IMR-90 (cell line): ENCODE data around the gene CDH9. TPM values are rescaled to one million over a fixed set of nuclear protein-coding genes. Genes with fewer than 3 reads are reported as not detected.

Experiments
- ATAC-seq: fragments of 200-7000 bp; cut with Tn5 transposase; 2 replicates; pipeline ENCODE4 v1.9.1; 2020; ENCODE audit warnings: low read depth, mild to moderate bottlenecking, moderate library complexity
- BruUV-seq: library from RNA; stranded (reverse); fragments of 400-500 nt; replicated peaks from 2 replicates; lab custom pipeline; 2021; lab: Mats Ljungman, UMichigan
- CTCF ChIA-PET: fragments of 300-600 bp; formaldehyde crosslinking; extraction: SDS; loops from one replicate; lab custom pipeline; 2021; ENCODE audit warnings: antibody characterized with exemption; lab: Yijun Ruan, JAX
- POLR2A ChIA-PET: fragments of 300-600 bp; sonication (Branson Sonifier 250); formaldehyde crosslinking; loops from one replicate; lab custom pipeline; 2022; ENCODE audit warnings: antibody characterized with exemption; ENCODE audit not compliant: unreplicated experiment; lab: Charles Lee
- DNase-seq: peaks from one replicate; pipeline ENCODE4 v3.0.0; 2013
- H2AFZ ChIP-seq: replicated peaks from 2 replicates; pipeline ENCODE3; 2013; ENCODE audit warnings: low read length, mild to moderate bottlenecking; ENCODE audit not compliant: poor library complexity
- H2AK5ac ChIP-seq: 2 replicates; pipeline ENCODE4 v1.6.1; 2013; ENCODE audit warnings: low read depth, low read length, inconsistent platforms
- H2AK9ac ChIP-seq: replicated peaks from 2 replicates; pipeline ENCODE3; 2013; ENCODE audit warnings: mild to moderate bottlenecking, low read depth, low read length, moderate library complexity; ENCODE audit not compliant: poor library complexity
- H2BK120ac ChIP-seq: 2 replicates; pipeline ENCODE4 v1.6.1; 2013; ENCODE audit warnings: low read depth, low read length, inconsistent platforms
- H2BK15ac ChIP-seq: 3 replicates; pipeline ENCODE4 v1.6.1; 2013; ENCODE audit warnings: low read depth, low read length, inconsistent platforms
- H2BK20ac ChIP-seq: 2 replicates; pipeline ENCODE4 v1.6.1; 2013; ENCODE audit warnings: low read depth, mild to moderate bottlenecking, inconsistent platforms, low read length, moderate library complexity
- H2BK5ac ChIP-seq: 2 replicates; pipeline ENCODE4 v1.6.1; 2013; ENCODE audit warnings: mild to moderate bottlenecking, low read depth, low read length, inconsistent platforms; ENCODE audit not compliant: poor library complexity, severe bottlenecking
- H3K14ac ChIP-seq: replicated peaks from 2 replicates; pipeline ENCODE4 v1.6.1; 2013; ENCODE audit warnings: low read depth, low read length, inconsistent platforms
- H3K18ac ChIP-seq: 2 replicates; pipeline ENCODE4 v1.6.1; 2013; ENCODE audit warnings: low read depth, low read length, control low read depth
- H3K23ac ChIP-seq: 2 replicates; pipeline ENCODE4 v1.6.1; 2013; ENCODE audit warnings: low read depth, low read length, inconsistent platforms
- H3K27ac ChIP-seq: 2 replicates; pipeline ENCODE4 v1.5.1; 2013; ENCODE audit warnings: mild to moderate bottlenecking, control low read depth, low read length; ENCODE audit not compliant: insufficient read depth
- H3K27me3 ChIP-seq: 2 replicates; pipeline ENCODE4 v1.6.1; 2013; ENCODE audit warnings: low read length; ENCODE audit not compliant: control insufficient read depth, insufficient read depth
- H3K36me3 ChIP-seq: 2 replicates; pipeline ENCODE4 v1.6.1; 2013; ENCODE audit warnings: low read length, mixed read lengths; ENCODE audit not compliant: control insufficient read depth, insufficient read depth
- H3K4ac ChIP-seq: 2 replicates; pipeline ENCODE4 v1.6.1; 2013; ENCODE audit warnings: low read depth, low read length, inconsistent platforms
- H3K4me1 ChIP-seq: 2 replicates; pipeline ENCODE4 v1.6.1; 2013; ENCODE audit warnings: low read length, mixed read lengths; ENCODE audit not compliant: control insufficient read depth, insufficient read depth
- H3K4me2 ChIP-seq: 2 replicates; pipeline ENCODE4 v1.6.1; 2013; ENCODE audit warnings: low read depth, mild to moderate bottlenecking, control low read depth, low read length, moderate library complexity
- H3K4me3 ChIP-seq: 2 replicates; pipeline ENCODE4 v1.5.1; 2013; ENCODE audit warnings: low read depth, mild to moderate bottlenecking, control low read depth, low read length, moderate library complexity; ENCODE audit not compliant: insufficient read depth
- H3K56ac ChIP-seq: 2 replicates; pipeline ENCODE4 v1.6.1; 2013; ENCODE audit warnings: low read length, inconsistent platforms; ENCODE audit not compliant: insufficient read depth; ENCODE audit errors: extremely low read depth
- H3K79me1 ChIP-seq, 2 experiments: 2 replicates each; pipeline ENCODE4 v1.6.1; 2013; ENCODE audit warnings: low read length in 2 of 2, inconsistent platforms in 1 of 2, low read depth in 1 of 2
- H3K9ac ChIP-seq: 2 replicates; pipeline ENCODE4 v1.6.1; 2013; ENCODE audit warnings: low read depth, low read length, control low read depth
- H3K9me1 ChIP-seq: 2 replicates; pipeline ENCODE4 v1.6.1; 2013; ENCODE audit warnings: low read length, inconsistent platforms; ENCODE audit not compliant: insufficient read depth
- H3K9me3 ChIP-seq: 2 replicates; pipeline ENCODE4 v1.6.1; 2013; ENCODE audit warnings: low read length; ENCODE audit not compliant: control insufficient read depth, insufficient read depth
- H4K20me1 ChIP-seq: 2 replicates; pipeline ENCODE4 v1.6.1; 2013; ENCODE audit warnings: low read length, inconsistent platforms; ENCODE audit not compliant: insufficient read depth
- H4K5ac ChIP-seq: 2 replicates; pipeline ENCODE4 v1.6.1; 2013; ENCODE audit warnings: mild to moderate bottlenecking, low read depth, low read length, control low read depth
- H4K8ac ChIP-seq, 2 experiments: 2 replicates each; pipeline ENCODE4 v1.6.1; 2013; ENCODE audit warnings: low read depth in 2 of 2, low read length in 2 of 2, control low read depth in 1 of 2, inconsistent platforms in 1 of 2
- H4K91ac ChIP-seq: 2 replicates; pipeline ENCODE4 v1.6.1; 2013; ENCODE audit warnings: low read depth, low read length, inconsistent platforms; ENCODE audit not compliant: insufficient read depth
- RAD21 ChIP-seq: IDR thresholded peaks from 2 replicates; pipeline ENCODE4 v1.6.1; 2012; ENCODE audit warnings: low read length, improper control_type of control experiment
- RCOR1 ChIP-seq: IDR thresholded peaks from 2 replicates; pipeline ENCODE4 v1.6.1; 2012; ENCODE audit warnings: mild to moderate bottlenecking, low read length, improper control_type of control experiment; ENCODE audit not compliant: insufficient replicate concordance
- RFX5 ChIP-seq: IDR thresholded peaks from 2 replicates; pipeline ENCODE4 v1.8.0; 2012; ENCODE audit warnings: low read depth, mild to moderate bottlenecking, low read length, moderate library complexity
- WGBS, 2 experiments: methylation state at CpG; one replicate each; pipeline versions ENCODE4 v1.1.5 to v1.1.7; 2013; ENCODE audit warnings: missing lambda C conversion rate in 2 of 2; ENCODE audit not compliant: insufficient read length in 1 of 2; ENCODE audit errors: extremely low coverage in 2 of 2; 5-methylcytosine and 5-hydroxymethylcytosine counted together
- dilution Hi-C: fragments of 300-500 bp; cut with HindIII; formaldehyde crosslinking; loops from one replicate; pipeline ENCODE4 v1.14.3; 2018; ENCODE audit warnings: low sequenced_read_pairs; ENCODE audit not compliant: unreplicated experiment
- in situ Hi-C: fragments of 300-500 bp; cut with MboI; formaldehyde crosslinking; loops from 3 replicates; pipeline ENCODE4 v1.14.3; 2019; ENCODE audit warnings: low sequenced_read_pairs, inconsistent platforms, mixed read lengths
- intact Hi-C: fragments of 100-400 bp; cut with micrococcal nuclease; formaldehyde crosslinking; loops from 2 replicates; pipeline ENCODE4 v1.10.0; 2022
- polyA plus RNA-seq, 3 experiments: library from polyadenylated mRNA; depleted of rRNA; stranded (reverse); fragments of >200 nt; gene quantifications; 2 replicates each; pipeline ENCODE4 v1.2.3, GENCODE V29; 2012; ENCODE audit warnings: low replicate concordance in 1 of 3
- total RNA-seq: library from RNA; depleted of rRNA; stranded (reverse); fragments of >200 nt; gene quantifications from 2 replicates; pipeline ENCODE4 v1.2.3, GENCODE V29; 2012

Gene CDH9
- total and polyA plus RNA-seq, 2 of the 4 experiments (the other 2 are of a cell fraction): not detected

GRCh38 chr5:27034565-27034964, 3.8 kb downstream of the CDH9 start:
- Histone ChIP-seq H4K8ac (no peak overlapping the region), H3K56ac (no peak overlapping the region), H3K27me3 (no peaks in the 10 kb centered on the region), H2AFZ (no peak overlapping the region), H2BK15ac (no peak overlapping the region), H3K18ac (no peak overlapping the region), H3K79me1 (no peaks in the 10 kb centered on the region), H4K20me1 (no peaks in the 10 kb centered on the region), H3K36me3 (no peaks in the 10 kb centered on the region), H3K14ac (no peak overlapping the region), H2BK120ac (no peak overlapping the region), H3K23ac (no peak overlapping the region), H2BK5ac (no peak overlapping the region), H4K5ac (no peak overlapping the region), H3K9ac (no peak overlapping the region), H2BK20ac (no peak overlapping the region), H2AK9ac (no peak overlapping the region), H3K9me3 (no peaks in the 10 kb centered on the region), H3K9me1 (no peaks in the 10 kb centered on the region), H3K4me1 (no peaks in the 10 kb centered on the region), H3K4me2 (no peak overlapping the region), H4K91ac (no peak overlapping the region), H3K27ac (no peak overlapping the region), H2AK5ac (no peak overlapping the region), H3K4ac (no peak overlapping the region), H3K4me3 (no peak overlapping the region)
- dilution Hi-C loops (no loop called here), intact Hi-C loops (no loop called here), in situ Hi-C loops (no loop called here)
- TF ChIP-seq RFX5 (no peak), RAD21 (no peak), RCOR1 (no peak)
- no TSS peak for BruUV-seq
- DNase-seq: no peak
- ATAC-seq: no peak
- CTCF ChIA-PET: no interaction called here
- POLR2A ChIA-PET: no interaction called here
- no CpG with 5 or more reads among the region's 1 CpG for WGBS, 2 experiments
